A673 (cell line): Measurements from ENCODE around the gene UBE2E1.
A peak's percentile ranks its signal among the peaks of the same experiment; 100 is the strongest.

Experiments
- CTCF ChIP-seq: fragments of 300-800, 200-600 bp; sonication (generic); conservative IDR thresholded peaks from 2 replicates; pipeline ENCODE4 v1.5.1; 2017; ENCODE audit warnings: low read depth, mild to moderate bottlenecking, antibody characterized with exemption, low read length, moderate library complexity, mixed read lengths
- EZH2 ChIP-seq: fragments of 200-600 bp; sonication (generic); IDR thresholded peaks from 2 replicates; pipeline ENCODE4 v1.6.1; 2017; ENCODE audit warnings: borderline replicate concordance, low read depth, mild to moderate bottlenecking, mixed read lengths, antibody characterized with exemption, low read length; ENCODE audit not compliant: poor library complexity, severe bottlenecking

- peak; percentile 56 for TF ChIP-seq CTCF
- TF ChIP-seq EZH2: no peak
These were observed 44.3 kb upstream of the UBE2E1 start for GRCh38 chr3:23761440-23761896.
